Peyer's patch (tissue), 4 donors: ENCODE results near the gene SLC44A5. TPM values are rescaled to one million over a fixed set of nuclear protein-coding genes. Genes with fewer than 3 reads are reported as not detected.

Experiments used
- DNase-seq, 3 donors: peaks; one replicate each; pipeline ENCODE4 v3.0.0-alpha.2; 2017 to 2019
- H3K27ac ChIP-seq, 4 donors: fragments of 200-600 bp; sonication (generic); one replicate each; pipeline ENCODE4 v1.5.1; 2016 to 2019
- H3K27me3 ChIP-seq, 2 donors: fragments of 200-600 bp; sonication (generic); one replicate each; pipeline ENCODE4 v1.5.1; 2019
- H3K36me3 ChIP-seq, 3 donors: fragments of 200-600 bp; sonication (generic); one replicate each; pipeline ENCODE4 v1.5.1; 2016 to 2019
- H3K4me1 ChIP-seq, 4 donors: fragments of 200-600 bp; sonication (generic); one replicate each; pipeline ENCODE4 v1.5.1; 2016 to 2019
- H3K4me3 ChIP-seq, 4 donors: fragments of 200-600 bp; sonication (generic); 1 replicate in 3 of 4; 2 replicates in 1 of 4; pipeline ENCODE4 v1.5.1; 2016 to 2019; ENCODE audit warnings: mild to moderate bottlenecking in 1 of 4
- H3K9me3 ChIP-seq, 4 donors: fragments of 200-600 bp; sonication (generic); one replicate each; pipeline ENCODE4 v1.5.1; 2016 to 2019; ENCODE audit warnings: mild to moderate bottlenecking in 1 of 4
- CTCF ChIP-seq, 6 experiments: fragments of 450-650 bp in 4 of 6; fragments of 200-600 bp in 2 of 6; sonication (generic) in 1 of 6; IDR thresholded peaks; one replicate each; pipeline ENCODE4 v1.5.1; 2017 to 2019; ENCODE audit warnings: antibody characterized with exemption in 6 of 6, mild to moderate bottlenecking in 3 of 6, moderate library complexity in 1 of 6
- POLR2A ChIP-seq, 2 donors: fragments of 450-650 bp; IDR thresholded peaks; one replicate each; pipeline ENCODE4 v1.5.1; 2017; ENCODE audit warnings: antibody characterized with exemption in 2 of 2, mild to moderate bottlenecking in 2 of 2, moderate library complexity in 2 of 2
- total RNA-seq, 4 donors: library from RNA; depleted of rRNA; stranded (reverse); fragments of >200 nt; gene quantifications; one replicate each; pipeline ENCODE4 v1.1.0, GENCODE V29; 2016

SLC44A5 gene
- total RNA-seq, 4 donors from 2014 or later = 0.70 to 0.80 TPM; not detected in 2

GRCh38 chr1:75342786-75343185 lies 268.1 kb downstream of the SLC44A5 start:
- no peak for DNase-seq
- no peaks in the 10 kb centered on the region for H3K4me1 ChIP-seq
- H3K4me3 ChIP-seq = no peak overlapping the region
- no peaks in the 10 kb centered on the region for H3K36me3 ChIP-seq
- H3K27me3 ChIP-seq = no peaks in the 10 kb centered on the region
- TF ChIP-seq POLR2A (IDR thresholded peaks at IDR 0.05) (no peak), CTCF (IDR thresholded peaks at IDR 0.05) (no peak)
- H3K27ac ChIP-seq = no peak overlapping the region
- no peaks in the 10 kb centered on the region for H3K9me3 ChIP-seq

- H3K36me3 ChIP-seq = no peaks in the 10 kb centered on the region
- no peaks in the 10 kb centered on the region for H3K9me3 ChIP-seq
- no peak overlapping the region for H3K4me3 ChIP-seq
- H3K27ac ChIP-seq = peak overlapping the region in 1 of 4 donors; percentile 43
- no peaks in the 10 kb centered on the region for H3K4me1 ChIP-seq
- DNase-seq = peak in 2 of 3 donors; percentile 41 to 46
- no peak for TF ChIP-seq POLR2A (IDR thresholded peaks at IDR 0.05)
- no peaks in the 10 kb centered on the region for H3K27me3 ChIP-seq
These were observed 269.4 kb downstream of the SLC44A5 start for GRCh38 chr1:75341537-75341936.

- no peak for TF ChIP-seq CTCF (IDR thresholded peaks at IDR 0.05)
- TF ChIP-seq POLR2A (IDR thresholded peaks at IDR 0.05) = no peak
- peak in 1 of 3 donors; percentile 24 for DNase-seq
- H3K27ac ChIP-seq = peak overlapping the region in 1 of 4 donors; percentile 3
- H3K4me3 ChIP-seq = no peak overlapping the region
- H3K4me1 ChIP-seq = no peaks in the 10 kb centered on the region
- H3K36me3 ChIP-seq = no peaks in the 10 kb centered on the region
- H3K27me3 ChIP-seq = no peaks in the 10 kb centered on the region
- H3K9me3 ChIP-seq = no peaks in the 10 kb centered on the region
These were observed 272.1 kb downstream of the SLC44A5 start for GRCh38 chr1:75338616-75339483.

GRCh38 chr1:75334876-75335389 lies 276.0 kb downstream of the SLC44A5 start:
- TF ChIP-seq POLR2A (IDR thresholded peaks at IDR 0.05) (no peak), CTCF (IDR thresholded peaks at IDR 0.05) (no peak)
- Histone ChIP-seq H3K4me3 (no peak overlapping the region), H3K36me3 (no peaks in the 10 kb centered on the region), H3K27ac (no peak overlapping the region), H3K27me3 (no peaks in the 10 kb centered on the region), H3K4me1 (no peaks in the 10 kb centered on the region), H3K9me3 (no peaks in the 10 kb centered on the region)
- no peak for DNase-seq

- no peak for TF ChIP-seq CTCF (IDR thresholded peaks at IDR 0.05)
- no peak for TF ChIP-seq POLR2A (IDR thresholded peaks at IDR 0.05)
- no peaks in the 10 kb centered on the region for H3K4me1 ChIP-seq
- no peak for DNase-seq
- no peak overlapping the region for H3K4me3 ChIP-seq
- H3K36me3 ChIP-seq = no peaks in the 10 kb centered on the region
- H3K27me3 ChIP-seq = no peaks in the 10 kb centered on the region
- no peak overlapping the region for H3K27ac ChIP-seq
- no peaks in the 10 kb centered on the region for H3K9me3 ChIP-seq
These were observed 280.3 kb downstream of the SLC44A5 start for GRCh38 chr1:75330624-75331023.

GRCh38 chr1:75328691-75329090 lies 282.2 kb downstream of the SLC44A5 start:
- Histone ChIP-seq H3K4me3 (no peak overlapping the region), H3K27ac (no peak overlapping the region), H3K27me3 (no peaks in the 10 kb centered on the region), H3K4me1 (no peaks in the 10 kb centered on the region), H3K36me3 (no peaks in the 10 kb centered on the region), H3K9me3 (no peaks in the 10 kb centered on the region)
- TF ChIP-seq CTCF (IDR thresholded peaks at IDR 0.05) (no peak), POLR2A (IDR thresholded peaks at IDR 0.05) (no peak)
- DNase-seq = no peak
